HEK293 (cell line): ENCODE data around the gene SCYL1.
"Not testable (repeated sequence)": the region's sequence is repeated elsewhere in the genome, so short reads cannot be mapped to it uniquely, and the experiment has no call there.

Source experiments
- CTCF ChIA-PET: fragments of 350-600 bp; formaldehyde crosslinking; extraction: SDS; loops from one replicate; lab custom pipeline; 2021; ENCODE audit warnings: antibody characterized with exemption; lab: Yijun Ruan, JAX
- POLR2A ChIA-PET: fragments of 300-600 bp; formaldehyde crosslinking; extraction: SDS; loops from one replicate; lab custom pipeline; 2020; ENCODE audit warnings: antibody characterized with exemption, inconsistent platforms; lab: Yijun Ruan, JAX
- H3K27ac ChIP-seq: fragments of 200-500 bp; sonication (Bioruptor generic); 2 replicates; pipeline ENCODE4 v1.5.1; 2014; ENCODE audit warnings: low read depth, low read length, control low read depth, inconsistent platforms; ENCODE audit errors: extremely low read depth
- H3K36me3 ChIP-seq, 2 experiments: fragments of 200-500 bp in 1 of 2; sonication (Bioruptor generic) in 1 of 2; 1 replicate in 1 of 2; 2 replicates in 1 of 2; pipeline ENCODE4 v1.5.1; 2014 to 2017; ENCODE audit warnings: inconsistent platforms in 2 of 2, low read length in 2 of 2; ENCODE audit not compliant: control insufficient read depth in 2 of 2, insufficient read depth in 1 of 2
- H3K4me1 ChIP-seq: fragments of 200-500 bp; sonication (Bioruptor generic); 2 replicates; pipeline ENCODE4 v1.5.1; 2014; ENCODE audit warnings: mild to moderate bottlenecking, low read length, inconsistent platforms; ENCODE audit not compliant: control insufficient read depth, insufficient read depth
- H3K4me3 ChIP-seq: 2 replicates; pipeline ENCODE4 v1.5.1; 2011; ENCODE audit warnings: low read depth, mild to moderate bottlenecking, control low read depth, low read length, moderate library complexity
- H3K9me3 ChIP-seq: fragments of 200-500 bp; sonication (Bioruptor generic); 2 replicates; pipeline ENCODE4 v1.5.1; 2014; ENCODE audit warnings: low read depth, low read length, inconsistent platforms; ENCODE audit not compliant: control insufficient read depth, insufficient read depth
- PRDM10 ChIP-seq: fragments of 450-650 bp; formaldehyde crosslinking; IDR thresholded peaks from 2 replicates; pipeline ENCODE4 v1.5.1; 2016; ENCODE audit warnings: missing biosample characterization, missing genetic modification characterization
- SCRT2 ChIP-seq: fragments of 450-650 bp; formaldehyde crosslinking; IDR thresholded peaks from 2 replicates; pipeline ENCODE4 v1.5.1; 2016; ENCODE audit warnings: missing biosample characterization, missing genetic modification characterization
- TSHZ1 ChIP-seq: fragments of 450-650 bp; formaldehyde crosslinking; IDR thresholded peaks from 2 replicates; pipeline ENCODE4 v1.5.1; 2016; ENCODE audit warnings: missing biosample characterization, missing genetic modification characterization, borderline replicate concordance
- WT1 ChIP-seq: fragments of 450-650 bp; formaldehyde crosslinking; IDR thresholded peaks from 2 replicates; pipeline ENCODE4 v1.5.1; 2016; ENCODE audit warnings: missing biosample characterization, missing genetic modification characterization
- ZBTB20 ChIP-seq: fragments of 450-650 bp; formaldehyde crosslinking; IDR thresholded peaks from 2 replicates; pipeline ENCODE4 v1.5.1; 2016; ENCODE audit warnings: missing biosample characterization, missing genetic modification characterization
- ZBTB6 ChIP-seq: fragments of 450-650 bp; formaldehyde crosslinking; IDR thresholded peaks from 2 replicates; pipeline ENCODE4 v1.5.1; 2017; ENCODE audit warnings: missing biosample characterization, missing genetic modification characterization
- ZNF169 ChIP-seq: fragments of 450-650 bp; formaldehyde crosslinking; IDR thresholded peaks from 2 replicates; pipeline ENCODE4 v1.5.1; 2016; ENCODE audit warnings: missing biosample characterization, missing genetic modification characterization
- ZNF239 ChIP-seq: fragments of 450-650 bp; formaldehyde crosslinking; IDR thresholded peaks from 2 replicates; pipeline ENCODE4 v1.5.1; 2016; ENCODE audit warnings: missing biosample characterization, missing genetic modification characterization
- ZNF335 ChIP-seq: fragments of 450-650 bp; formaldehyde crosslinking; conservative IDR thresholded peaks from 2 replicates; pipeline ENCODE4 v1.5.1; 2016; ENCODE audit warnings: missing biosample characterization, missing genetic modification characterization
- ZNF362 ChIP-seq: fragments of 450-650 bp; formaldehyde crosslinking; IDR thresholded peaks from 2 replicates; pipeline ENCODE4 v1.5.1; 2016; ENCODE audit warnings: missing biosample characterization, missing genetic modification characterization
- ZNF701 ChIP-seq: fragments of 450-650 bp; formaldehyde crosslinking; IDR thresholded peaks from 2 replicates; pipeline ENCODE4 v1.5.1; 2016; ENCODE audit warnings: missing biosample characterization, missing genetic modification characterization
- ZSCAN4 ChIP-seq: fragments of 450-650 bp; formaldehyde crosslinking; IDR thresholded peaks from 2 replicates; pipeline ENCODE4 v1.5.1; 2017; ENCODE audit warnings: missing biosample characterization, missing genetic modification characterization

Gene SCYL1

GRCh38 chr11:65562788-65563187 is 37.9 kb downstream of the SCYL1 start:
- POLR2A ChIA-PET, result interaction anchor here (0.7 kb wide), 1 partner anchor 628 kb away, joined by 3 read pairs; no protein-coding TSS in a partner anchor
- Histone ChIP-seq H3K4me3 (no peak overlapping the region), H3K36me3 (peaks cover 0 to 6% of the 10 kb centered on the region in 2 experiments; a peak in 1 of 3 replicates), H3K4me1 (peaks cover 22% of the 10 kb centered on the region), H3K9me3 (no peaks in the 10 kb centered on the region), H3K27ac (no peak overlapping the region)
- CTCF ChIA-PET, result interaction anchor here (0.6 to 5.3 kb wide), 6 partner anchors 9 to 116 kb away, joined by 3 to 44 read pairs (median 4); partner anchors contain the start of genes FAM89B and ZNRD2
- TF ChIP-seq ZNF335 (peak; percentile 28; the same call in 1 of the 2 replicates), ZNF701 (tag by site-specific recombination) (no peak)

GRCh38 chr11:65563601-65564000 is 38.7 kb downstream of the SCYL1 start:
- TF ChIP-seq ZSCAN4 (no peak), ZNF169 (no peak), TSHZ1 (tag by site-specific recombination) (no peak), ZBTB20 (tag by site-specific recombination) (no peak)
- no peaks in the 10 kb centered on the region for H3K9me3 ChIP-seq
- no peak overlapping the region for H3K27ac ChIP-seq
- CTCF ChIA-PET, result interaction anchor here (5.3 kb wide), 1 partner anchor 22 kb away, joined by 44 read pairs; no protein-coding TSS in a partner anchor
- peaks cover 0 to 10% of the 10 kb centered on the region in 2 experiments; a peak in 1 of 3 replicates for H3K36me3 ChIP-seq
- peaks cover 21% of the 10 kb centered on the region for H3K4me1 ChIP-seq
- POLR2A ChIA-PET, result interaction anchor here (0.7 to 1.2 kb wide), 2 partner anchors 23 to 629 kb away, joined by 3 read pairs; no protein-coding TSS in a partner anchor
- no peak overlapping the region for H3K4me3 ChIP-seq

GRCh38 chr11:65564879-65565559 is 40.1 kb downstream of the SCYL1 start:
- not testable (repeated sequence) for H3K9me3 ChIP-seq, H3K4me3 ChIP-seq, H3K4me1 ChIP-seq, H3K27ac ChIP-seq
- peaks cover 0 to 13% of the 10 kb centered on the region in 2 experiments; a peak in 1 of 3 replicates for H3K36me3 ChIP-seq
- POLR2A ChIA-PET, result interaction anchor here (0.9 to 1.6 kb wide), 3 partner anchors 13 to 28 kb away, joined by 3 to 8 read pairs (median 7); no protein-coding TSS in a partner anchor
- CTCF ChIA-PET, result interaction anchor here (1.0 to 2.0 kb wide), 2 partner anchors 21 to 23 kb away, joined by 4 to 6 read pairs; no protein-coding TSS in a partner anchor

GRCh38 chr11:65565624-65566453 is 41.0 kb downstream of the SCYL1 start:
- H3K4me1 ChIP-seq, result peaks cover 3% of the 10 kb centered on the region; the same call in 1 of the 2 replicates
- CTCF ChIA-PET, result interaction anchor here (0.6 to 2.0 kb wide), 4 partner anchors 14 to 24 kb away, joined by 3 to 6 read pairs (median 4); no protein-coding TSS in a partner anchor
- no peak overlapping the region for H3K4me3 ChIP-seq
- H3K9me3 ChIP-seq, result no peaks in the 10 kb centered on the region
- H3K36me3 ChIP-seq, result peaks cover 0 to 13% of the 10 kb centered on the region in 2 experiments; a peak in 1 of 3 replicates
- POLR2A ChIA-PET, result interaction anchor here (0.8 to 1.6 kb wide), 5 partner anchors 14 to 49 kb away, joined by 3 to 9 read pairs (median 8); no protein-coding TSS in a partner anchor
- H3K27ac ChIP-seq, result no peak overlapping the region
- TF ChIP-seq WT1 (no peak), PRDM10 (tag by site-specific recombination) (peak; percentile 81), ZNF239 (no peak), SCRT2 (tag by site-specific recombination) (peak; percentile 71), ZNF362 (tag by site-specific recombination) (0 out of 2 replicates have a peak, but pooled peaks have one; percentile 12), ZBTB6 (tag by site-specific recombination) (peak; percentile 83)
